ENCODE measurements around the gene SOX8.

The SOX8 gene

DNA sequence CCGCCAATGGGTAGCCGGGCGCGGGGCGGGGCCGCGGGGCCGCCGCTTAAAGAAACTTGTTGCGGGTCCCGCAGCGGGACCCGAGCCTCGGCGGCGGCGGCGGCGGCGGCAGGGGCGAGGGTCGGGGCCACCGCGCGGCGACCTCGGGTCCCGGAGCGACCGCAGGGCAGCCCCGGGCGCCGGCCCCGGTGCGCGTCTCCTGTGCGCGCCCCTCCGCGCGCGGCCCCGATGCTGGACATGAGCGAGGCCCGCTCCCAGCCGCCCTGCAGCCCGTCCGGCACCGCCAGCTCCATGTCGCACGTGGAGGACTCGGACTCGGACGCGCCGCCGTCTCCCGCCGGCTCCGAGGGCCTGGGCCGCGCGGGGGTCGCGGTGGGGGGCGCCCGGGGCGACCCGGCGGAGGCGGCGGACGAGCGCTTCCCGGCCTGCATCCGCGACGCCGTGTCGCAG is at the start of gene SOX8:
SOX8 (plus strand) TSS at position 76 of the 450 bp plus-strand sequence; CDS start at position 229, 153 bp downstream.
- TF ChIP-seq, protein P1, sequence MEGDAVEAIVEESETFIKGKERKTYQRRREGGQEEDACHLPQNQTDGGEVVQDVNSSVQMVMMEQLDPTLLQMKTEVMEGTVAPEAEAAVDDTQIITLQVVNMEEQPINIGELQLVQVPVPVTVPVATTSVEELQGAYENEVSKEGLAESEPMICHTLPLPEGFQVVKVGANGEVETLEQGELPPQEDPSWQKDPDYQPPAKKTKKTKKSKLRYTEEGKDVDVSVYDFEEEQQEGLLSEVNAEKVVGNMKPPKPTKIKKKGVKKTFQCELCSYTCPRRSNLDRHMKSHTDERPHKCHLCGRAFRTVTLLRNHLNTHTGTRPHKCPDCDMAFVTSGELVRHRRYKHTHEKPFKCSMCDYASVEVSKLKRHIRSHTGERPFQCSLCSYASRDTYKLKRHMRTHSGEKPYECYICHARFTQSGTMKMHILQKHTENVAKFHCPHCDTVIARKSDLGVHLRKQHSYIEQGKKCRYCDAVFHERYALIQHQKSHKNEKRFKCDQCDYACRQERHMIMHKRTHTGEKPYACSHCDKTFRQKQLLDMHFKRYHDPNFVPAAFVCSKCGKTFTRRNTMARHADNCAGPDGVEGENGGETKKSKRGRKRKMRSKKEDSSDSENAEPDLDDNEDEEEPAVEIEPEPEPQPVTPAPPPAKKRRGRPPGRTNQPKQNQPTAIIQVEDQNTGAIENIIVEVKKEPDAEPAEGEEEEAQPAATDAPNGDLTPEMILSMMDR (IDR thresholded peaks at IDR 0.05; ENCODE audit: extremely low read depth, insufficient read depth, missing control alignments), result no peak
- no peak for DNase-seq (ENCODE audit: low spot score)
- in situ Hi-C loops (cut with MboI; ENCODE audit: low pct_unique_long_range_greater_than_20kb, low sequenced_read_pairs, unreplicated experiment), result no loop called here

DNA sequence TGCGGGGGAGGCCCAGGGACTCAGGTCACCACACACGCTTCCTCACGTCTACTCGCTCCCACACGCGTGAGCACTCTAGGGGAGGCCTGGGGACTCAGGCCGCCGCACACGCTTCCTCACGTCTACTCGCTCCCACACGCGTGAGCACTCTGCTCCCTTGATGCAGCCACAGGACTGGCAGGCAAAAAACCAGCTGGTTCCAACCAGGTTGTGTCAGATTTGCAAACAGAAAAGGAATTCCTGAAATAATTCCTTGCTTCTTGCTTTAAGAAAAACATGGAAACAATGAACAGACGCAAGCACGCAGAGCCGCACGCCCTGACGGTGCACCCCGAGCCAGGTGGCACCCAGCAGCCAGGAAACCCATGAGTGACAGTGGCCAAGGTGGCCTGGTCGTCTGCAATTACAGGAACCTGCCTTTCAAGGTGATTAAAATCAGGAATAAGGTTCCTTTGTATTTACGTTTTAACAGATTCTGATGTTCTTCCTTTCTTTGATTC is 48.7 kb upstream of the SOX8 start:
- in situ Hi-C loops (cut with MboI; ENCODE audit: low pct_unique_long_range_greater_than_20kb, low sequenced_read_pairs, unreplicated experiment), result no loop called here
- TF ChIP-seq, protein P1 (IDR thresholded peaks at IDR 0.05; ENCODE audit: extremely low read depth, insufficient read depth, missing control alignments), result no peak
- DNase-seq (ENCODE audit: low spot score), result no peak

DNA sequence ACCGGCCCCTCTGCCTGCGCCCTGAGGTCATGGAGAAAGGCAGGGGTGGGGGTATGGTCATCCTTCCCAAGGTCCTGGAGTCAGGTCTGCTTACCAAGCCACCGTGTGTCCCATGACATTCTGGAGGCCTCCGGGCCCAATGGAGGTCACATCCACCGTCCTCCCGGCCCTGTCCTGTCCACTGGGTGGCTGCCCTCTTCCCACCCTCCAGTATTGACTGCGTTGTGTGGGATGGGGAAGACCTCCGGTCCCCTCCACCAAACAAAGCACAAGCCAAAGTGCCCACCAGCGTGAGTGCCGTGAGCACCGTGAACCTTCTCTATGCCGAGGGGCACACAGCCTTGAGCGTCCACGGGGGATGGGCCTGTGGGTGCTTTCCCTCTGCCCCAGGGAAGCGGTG is 48.0 kb upstream of the SOX8 start:
- TF ChIP-seq, protein P1 (IDR thresholded peaks at IDR 0.05; ENCODE audit: extremely low read depth, insufficient read depth, missing control alignments), result no peak
- DNase-seq (ENCODE audit: low spot score), result no peak
- in situ Hi-C loops (cut with MboI; ENCODE audit: low pct_unique_long_range_greater_than_20kb, low sequenced_read_pairs, unreplicated experiment), result no loop called here

DNA sequence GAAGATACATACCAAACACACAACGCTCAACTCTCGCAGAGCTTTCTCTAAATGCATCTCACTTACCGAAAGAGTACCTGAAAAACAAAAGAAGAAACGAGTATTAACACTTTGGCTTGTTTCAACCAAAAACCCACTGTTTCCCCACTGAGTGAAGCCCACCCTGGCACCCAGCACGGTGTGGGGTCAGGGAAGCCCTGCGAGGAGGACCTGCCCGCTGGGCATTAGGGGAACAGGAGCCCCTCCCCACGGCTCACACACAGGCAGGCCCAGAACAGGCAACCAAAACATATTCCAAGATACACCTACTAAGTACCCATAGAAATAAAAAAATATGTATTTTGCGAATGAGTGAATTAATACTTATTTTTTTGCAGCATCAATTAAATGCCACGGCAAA is 47.4 kb upstream of the SOX8 start:
- DNase-seq (ENCODE audit: low spot score), result no peak
- in situ Hi-C loops (cut with MboI; ENCODE audit: low pct_unique_long_range_greater_than_20kb, low sequenced_read_pairs, unreplicated experiment), result no loop called here
- TF ChIP-seq, protein P1 (IDR thresholded peaks at IDR 0.05; ENCODE audit: extremely low read depth, insufficient read depth, missing control alignments), result no peak

DNA sequence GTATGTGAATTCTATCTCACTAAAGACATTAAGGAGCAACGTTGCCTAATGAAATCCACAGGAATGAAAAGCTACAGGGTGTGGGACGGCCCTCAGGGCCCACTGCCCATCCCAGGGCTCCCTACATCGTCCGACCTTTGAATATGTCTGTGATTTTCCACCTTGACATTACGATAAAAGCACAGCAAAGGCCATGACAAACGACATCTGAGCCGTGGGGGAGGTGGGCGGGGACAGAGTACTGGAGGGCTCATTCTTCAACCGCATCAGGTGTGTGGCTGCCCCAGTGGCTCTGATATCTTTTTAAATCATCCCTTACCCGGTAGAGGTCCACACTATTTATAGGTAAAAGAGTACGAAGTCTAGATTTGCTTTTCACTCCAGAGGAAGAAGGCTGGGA is 45.9 kb upstream of the SOX8 start:
- TF ChIP-seq, protein P1 (IDR thresholded peaks at IDR 0.05; ENCODE audit: extremely low read depth, insufficient read depth, missing control alignments), result no peak
- in situ Hi-C loops (cut with MboI; ENCODE audit: low pct_unique_long_range_greater_than_20kb, low sequenced_read_pairs, unreplicated experiment), result no loop called here
- no peak for DNase-seq (ENCODE audit: low spot score)

DNA sequence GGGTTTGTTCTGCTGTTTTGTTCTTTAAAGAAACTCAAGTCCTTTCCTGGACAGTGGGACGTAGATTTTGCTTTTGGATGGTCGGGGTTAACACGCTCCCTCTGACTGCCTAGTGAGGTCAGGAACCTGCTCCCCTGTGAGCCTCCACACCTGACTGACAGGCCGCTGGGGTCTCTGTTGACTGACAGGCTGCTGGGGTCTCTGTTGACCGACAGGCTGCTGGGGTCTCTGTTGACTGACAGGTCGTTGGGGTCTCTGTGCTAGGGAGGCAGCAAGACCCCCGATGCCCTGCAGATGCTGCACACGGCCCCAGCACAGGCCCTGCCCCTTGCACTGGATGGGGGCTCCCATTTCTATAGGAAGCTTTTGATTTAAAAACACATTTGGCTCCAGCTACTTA is 44.3 kb upstream of the SOX8 start:
- TF ChIP-seq, protein P1 (IDR thresholded peaks at IDR 0.05; ENCODE audit: extremely low read depth, insufficient read depth, missing control alignments), result no peak
- in situ Hi-C loops (cut with MboI; ENCODE audit: low pct_unique_long_range_greater_than_20kb, low sequenced_read_pairs, unreplicated experiment), result no loop called here
- DNase-seq (ENCODE audit: low spot score), result no peak

DNA sequence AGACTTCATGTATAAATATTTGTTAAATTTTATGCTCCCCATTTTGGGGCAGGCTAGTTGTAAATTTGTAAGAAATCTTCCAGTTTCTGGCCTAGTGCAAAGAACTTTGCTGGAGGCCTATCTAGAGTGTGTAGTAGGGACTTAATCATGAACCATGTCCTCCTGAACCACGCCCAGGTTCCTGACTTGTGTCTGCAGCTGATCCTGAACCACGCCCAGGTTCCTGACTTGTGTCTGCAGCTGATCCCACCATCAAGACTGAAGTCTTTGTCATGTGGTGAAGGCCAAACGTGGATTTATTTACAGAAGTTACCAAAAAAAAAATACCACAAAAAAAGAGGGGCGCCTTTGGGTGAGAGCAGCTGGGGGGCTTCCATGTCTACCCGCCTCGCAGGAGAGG is 43.8 kb upstream of the SOX8 start:
- no peak for DNase-seq (ENCODE audit: low spot score)
- TF ChIP-seq, protein P1 (IDR thresholded peaks at IDR 0.05; ENCODE audit: extremely low read depth, insufficient read depth, missing control alignments), result no peak
- in situ Hi-C loops (cut with MboI; ENCODE audit: low pct_unique_long_range_greater_than_20kb, low sequenced_read_pairs, unreplicated experiment), result no loop called here

Data from GM13977 (cell line).